ENCODE data around the gene TLE5. TPM values are rescaled to one million over a fixed set of nuclear protein-coding genes. Genes with fewer than 3 reads are reported as not detected.
"Not testable (repeated sequence)": the region's sequence is repeated elsewhere in the genome, so short reads cannot be mapped to it uniquely, and the experiment has no call there.

TLE5 gene
- total RNA-seq, 1 donor from 2014 or later: 238 TPM

DNA sequence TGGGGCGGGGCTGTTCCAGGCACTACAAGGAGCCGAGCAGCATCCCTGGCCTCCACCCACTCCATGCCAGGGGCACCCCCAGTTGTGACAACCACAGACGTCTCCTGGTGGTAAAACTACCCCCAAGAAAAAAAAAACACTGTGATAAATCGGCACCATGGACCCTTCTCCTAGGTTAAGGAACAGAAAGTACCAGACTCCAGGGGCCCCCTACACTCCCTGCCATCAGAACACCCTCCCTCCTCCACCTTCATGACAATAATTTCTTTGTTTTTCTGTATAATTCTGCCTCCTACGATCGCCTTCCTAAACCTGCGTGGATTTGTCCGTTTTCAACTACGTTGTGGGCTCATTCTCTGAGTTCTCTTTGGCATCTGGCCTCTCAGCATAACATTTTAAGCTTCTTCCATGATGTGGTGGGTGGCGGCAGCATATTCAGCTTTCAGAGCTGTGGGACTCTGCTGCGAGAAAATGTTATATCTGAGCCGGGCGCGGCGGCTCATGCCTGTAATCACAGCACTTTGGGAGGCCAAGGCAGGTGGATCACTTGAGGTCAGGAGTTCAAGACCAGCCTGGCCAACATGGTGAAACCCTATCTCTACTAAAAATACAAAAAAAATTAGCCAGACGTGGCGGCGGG, 41.9 kb downstream of the TLE5 start:
- ATAC-seq: no peak

DNA sequence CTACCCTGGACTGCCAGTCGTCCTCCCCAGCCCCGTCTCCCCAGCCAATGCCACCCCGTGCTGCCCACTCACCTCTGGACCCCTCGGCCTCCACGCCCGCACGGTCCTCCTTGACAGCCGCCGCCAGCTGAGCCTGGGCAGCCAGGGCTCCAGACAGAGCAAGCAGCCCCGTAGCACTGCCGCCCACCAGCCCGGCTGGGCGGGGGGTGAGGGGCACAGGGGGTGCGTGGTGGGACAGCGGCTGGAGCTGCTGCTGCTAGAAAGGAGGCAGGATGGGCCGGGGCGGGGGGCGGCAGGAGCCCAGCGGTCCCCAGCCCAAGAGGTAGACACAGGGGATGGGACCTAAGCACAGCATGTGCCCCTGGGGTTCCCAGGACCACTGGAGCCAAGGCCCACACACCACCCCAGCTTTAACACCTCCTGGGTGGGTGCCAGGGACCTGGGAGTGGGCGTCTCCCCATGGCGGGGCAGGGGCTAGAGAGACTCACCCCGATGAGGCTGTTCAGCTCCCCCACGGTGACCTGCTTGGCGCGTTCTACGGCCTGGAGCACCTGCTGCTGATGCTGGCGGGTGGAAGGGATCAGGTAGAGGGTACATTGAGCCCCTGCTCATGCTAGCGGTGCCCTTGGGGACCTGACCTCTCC, 43.0 kb downstream of the TLE5 start:
- peak; percentile 19 for ATAC-seq

DNA sequence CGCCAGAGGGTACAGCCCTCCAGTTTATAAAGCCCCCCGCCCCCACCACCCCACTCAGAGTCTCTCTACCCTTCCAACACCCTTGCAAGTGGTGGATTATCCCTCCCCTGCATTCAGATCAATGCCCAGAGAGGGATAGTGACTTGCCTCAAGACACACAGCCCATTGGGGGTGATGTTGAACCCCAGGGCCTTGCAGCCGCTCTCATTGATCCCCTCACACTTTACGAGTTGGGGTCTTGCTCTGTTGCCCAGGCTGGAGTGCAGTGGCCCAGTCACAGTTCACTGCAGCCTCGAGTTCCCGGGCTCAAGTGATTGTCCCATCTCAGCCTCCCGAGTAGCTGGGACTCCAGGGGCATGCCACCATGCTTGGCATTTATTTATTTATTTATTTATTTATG, 44.4 kb downstream of the TLE5 start:
- no peak for ATAC-seq

DNA sequence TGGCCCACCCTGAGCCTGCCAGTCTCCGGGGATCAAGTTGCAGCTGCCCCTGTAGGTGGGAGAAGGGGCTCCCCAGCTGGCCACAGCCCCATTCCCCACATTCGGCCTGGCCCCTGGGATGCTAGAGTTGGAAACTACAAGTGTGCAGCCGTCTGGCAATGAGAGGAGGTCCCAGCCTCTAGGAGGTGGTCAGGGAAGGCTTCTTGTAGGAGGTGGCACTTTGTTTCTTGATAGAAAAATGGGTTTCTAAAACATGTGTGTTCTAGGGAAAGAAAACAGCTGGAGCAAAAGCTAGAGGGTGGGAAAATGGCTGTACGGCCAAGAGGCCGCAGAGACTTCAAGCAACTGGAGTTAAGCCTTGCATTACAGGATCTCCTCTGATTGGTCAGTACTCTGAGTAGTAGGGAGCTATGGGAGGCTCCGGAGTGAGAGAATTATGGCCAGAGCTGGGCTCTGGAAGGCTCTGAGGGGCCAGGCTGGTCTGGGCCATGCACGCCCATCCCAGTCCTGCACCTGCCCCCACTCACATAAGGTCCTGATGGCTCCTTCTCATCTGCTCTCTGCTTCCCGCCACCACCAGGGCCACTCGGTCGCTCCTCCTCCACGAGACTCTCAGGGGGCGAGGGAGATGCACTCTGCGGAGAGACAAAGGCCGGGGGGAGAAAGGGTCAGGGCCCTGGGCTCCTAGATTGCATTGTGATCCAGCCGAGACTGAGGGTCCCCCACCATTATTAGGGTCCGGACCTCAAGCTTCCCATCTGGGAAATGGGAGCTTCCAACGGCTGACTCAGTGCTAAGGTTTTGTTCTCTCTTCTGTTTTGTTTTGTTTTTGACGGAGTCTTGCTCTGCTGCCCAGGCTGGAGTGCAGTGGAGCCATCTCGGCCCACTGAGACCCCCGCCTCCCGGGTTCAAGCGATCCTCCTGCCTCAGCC, 46.9 kb downstream of the TLE5 start:
- no peak for ATAC-seq

DNA sequence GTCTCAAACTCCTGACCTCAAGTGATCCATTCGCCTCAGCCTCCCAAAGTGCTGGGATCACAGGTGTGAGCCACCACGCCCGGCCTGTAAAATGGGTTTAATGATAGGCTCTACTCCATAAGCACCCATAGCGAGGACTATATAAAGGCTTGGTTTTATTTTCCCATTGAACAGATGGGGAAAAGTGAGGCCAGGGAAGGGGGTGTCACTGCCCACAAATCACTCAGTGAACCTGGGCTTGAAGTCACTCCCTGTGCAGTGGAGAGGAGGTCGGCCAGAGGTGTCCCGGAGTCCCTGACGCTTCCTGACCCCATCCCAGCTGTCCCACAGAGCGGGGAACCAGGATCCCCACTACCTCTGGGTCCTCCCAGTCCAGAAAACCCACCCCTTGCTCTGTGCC, 48.2 kb downstream of the TLE5 start:
- ATAC-seq: no peak

DNA sequence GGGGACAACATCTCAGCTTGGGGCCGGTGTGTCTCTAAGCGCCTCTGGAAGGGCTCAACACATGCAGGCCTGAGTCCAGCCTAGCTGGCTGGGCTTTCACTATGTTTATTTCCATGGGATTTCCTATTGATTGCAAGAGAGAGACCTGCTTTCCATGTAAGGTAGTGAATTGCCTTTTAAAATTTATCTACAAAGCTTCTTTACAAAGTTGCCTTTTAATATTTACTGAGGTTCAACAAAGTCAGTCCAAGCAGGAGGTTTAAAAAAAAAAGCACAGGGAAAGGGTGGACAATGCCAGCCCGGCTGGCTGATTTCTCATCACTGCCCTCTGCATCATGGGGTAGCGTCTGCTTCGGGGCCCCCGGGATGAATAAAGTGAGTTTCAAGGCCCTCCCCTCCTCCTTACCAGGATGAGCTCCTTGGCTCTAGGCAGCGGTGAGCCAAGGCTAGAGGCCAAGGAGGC, 49.0 kb downstream of the TLE5 start:
- ATAC-seq: peak; percentile 10

DNA sequence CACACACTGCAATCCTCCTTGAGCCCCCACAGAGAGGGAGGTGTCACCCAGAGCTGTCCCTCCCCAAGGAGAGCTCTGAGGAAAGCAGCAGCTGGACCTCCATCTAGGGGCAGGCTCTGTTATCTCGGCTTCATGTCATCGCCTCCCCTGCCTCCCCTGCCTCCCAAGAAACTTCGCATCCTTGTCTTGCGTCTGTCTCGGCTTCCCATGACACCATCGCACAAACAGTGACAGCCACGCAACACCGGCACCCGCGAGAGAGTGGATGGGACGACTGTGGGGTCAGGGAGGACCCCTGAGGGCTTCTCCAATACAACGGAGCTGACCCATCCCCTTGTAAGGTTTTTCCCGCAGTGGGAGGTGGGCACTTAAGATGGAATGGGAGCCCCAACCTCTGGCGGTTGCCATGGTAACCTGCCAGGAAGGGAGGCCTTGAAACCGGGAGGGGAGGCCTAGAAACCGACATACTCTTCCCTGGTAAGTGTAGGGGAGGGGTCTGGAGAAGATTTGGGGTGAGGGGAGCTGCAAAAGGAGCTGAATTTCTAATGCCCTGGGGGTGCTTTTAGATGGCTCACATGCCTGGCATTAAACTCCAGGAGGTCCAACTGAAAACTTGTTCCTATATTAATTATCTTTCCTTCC, 49.6 kb downstream of the TLE5 start:
- no peak for ATAC-seq

DNA sequence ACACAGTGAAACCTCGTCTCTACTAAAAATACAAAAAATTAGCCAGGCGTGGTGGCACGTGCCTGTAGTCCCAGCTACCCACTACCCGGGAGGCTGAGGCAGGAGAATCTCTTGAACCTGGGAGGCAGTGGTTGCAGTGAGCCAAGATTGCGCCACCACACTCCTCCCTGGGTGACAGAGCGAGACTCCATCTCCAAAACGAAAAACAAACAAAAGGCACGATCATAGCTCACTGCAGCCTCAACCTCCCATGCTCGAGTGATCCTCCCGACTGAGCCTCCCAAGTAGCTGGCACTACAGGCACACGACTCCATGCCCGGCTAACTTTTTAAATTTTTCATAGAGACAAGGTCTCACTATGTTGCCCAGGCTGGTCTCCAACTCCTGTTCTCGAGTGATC, 50.2 kb downstream of the TLE5 start:
- ATAC-seq: not testable (repeated sequence)

DNA sequence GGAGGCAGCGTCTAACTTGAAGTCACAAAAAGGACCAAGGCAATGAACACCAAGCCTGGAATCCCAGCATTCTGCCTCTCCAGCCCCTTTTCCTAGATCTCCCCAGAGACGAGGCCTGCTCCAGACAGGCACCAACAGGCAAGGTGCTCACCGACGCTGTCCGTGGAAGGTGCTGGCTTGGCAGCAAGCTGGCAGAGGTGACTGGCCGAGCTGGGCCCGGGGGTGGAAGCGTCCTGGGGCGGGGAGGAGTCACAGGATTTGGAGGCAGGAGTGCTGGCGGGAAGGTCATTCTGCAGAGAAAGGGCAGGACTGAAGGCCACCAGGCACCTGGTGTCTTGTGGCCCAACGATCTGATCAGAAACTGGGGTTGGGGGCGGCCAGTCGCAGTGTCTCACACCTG, 51.4 kb downstream of the TLE5 start:
- ATAC-seq: no peak

DNA sequence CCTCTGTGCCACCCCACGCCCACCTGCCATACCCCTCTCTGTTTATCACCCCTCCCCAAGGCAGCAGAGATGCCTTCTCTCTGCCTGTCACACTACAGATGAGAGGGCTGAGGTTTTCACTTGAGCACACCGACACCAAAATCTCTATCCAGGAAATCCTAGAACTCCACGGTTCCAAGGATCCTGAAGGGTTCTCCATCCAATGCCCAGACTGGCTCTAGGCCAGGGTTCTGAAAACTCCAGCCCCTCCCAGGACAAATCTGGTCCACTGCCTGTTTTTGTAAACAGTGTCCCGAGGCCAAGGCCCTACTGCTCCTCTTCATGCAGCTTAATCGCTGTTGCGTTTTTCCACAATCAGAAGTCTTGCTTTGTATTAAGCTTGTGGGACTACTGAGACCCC, 53.3 kb downstream of the TLE5 start:
- ATAC-seq: no peak

DNA sequence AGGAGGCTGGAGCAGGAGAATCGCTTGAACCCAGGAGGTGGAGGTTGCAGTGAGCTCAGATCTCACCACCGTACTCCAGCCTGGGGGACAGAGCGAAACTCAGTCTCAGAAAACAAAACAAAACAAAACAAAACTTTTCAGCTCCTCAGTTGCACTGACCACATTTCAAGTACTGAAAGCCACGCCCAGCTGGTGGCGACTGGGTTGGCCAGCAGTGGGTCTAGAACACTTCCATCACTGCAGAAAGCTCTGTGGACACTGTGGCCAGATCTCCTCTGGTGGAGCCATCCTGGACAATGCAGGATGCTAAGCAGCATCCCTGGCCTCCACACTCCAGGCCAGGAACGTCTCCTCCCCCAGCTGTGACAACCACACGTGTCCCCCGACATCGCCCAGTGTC, 54.3 kb downstream of the TLE5 start:
- no peak for ATAC-seq

DNA sequence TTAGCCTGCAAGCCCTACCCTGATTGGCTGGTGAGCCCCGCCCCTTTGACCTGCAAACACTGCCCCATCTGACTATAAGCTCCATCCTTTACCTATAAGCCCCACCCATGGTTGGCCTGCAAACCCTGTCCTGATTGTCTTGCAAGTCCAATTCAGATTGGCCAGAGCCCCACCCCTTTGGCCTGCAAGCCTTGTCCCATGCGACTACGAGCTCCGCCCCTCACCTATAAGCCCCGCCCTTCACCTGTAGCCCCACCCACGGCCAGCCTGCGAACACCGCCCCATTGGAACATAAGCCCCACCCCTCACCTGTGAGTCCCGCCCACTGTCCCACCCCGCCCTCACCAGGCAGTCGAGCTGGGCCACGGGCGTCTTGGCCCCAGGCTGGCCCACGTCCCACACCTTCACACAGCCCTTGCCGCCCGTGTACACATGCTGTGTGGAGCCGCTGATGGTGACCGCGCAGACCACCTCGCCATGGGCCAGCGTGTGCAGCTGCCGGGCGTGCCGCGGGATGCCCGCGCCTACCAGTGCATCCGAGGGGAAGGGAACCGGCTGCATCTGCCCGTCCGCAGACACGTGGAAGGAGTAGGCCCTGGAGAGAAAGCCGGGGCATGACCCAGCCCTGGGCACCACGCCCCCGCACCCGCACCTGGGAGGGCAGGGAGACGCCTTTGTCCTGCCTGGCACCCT, 56.1 kb downstream of the TLE5 start:
- ATAC-seq: peak; percentile 35

DNA sequence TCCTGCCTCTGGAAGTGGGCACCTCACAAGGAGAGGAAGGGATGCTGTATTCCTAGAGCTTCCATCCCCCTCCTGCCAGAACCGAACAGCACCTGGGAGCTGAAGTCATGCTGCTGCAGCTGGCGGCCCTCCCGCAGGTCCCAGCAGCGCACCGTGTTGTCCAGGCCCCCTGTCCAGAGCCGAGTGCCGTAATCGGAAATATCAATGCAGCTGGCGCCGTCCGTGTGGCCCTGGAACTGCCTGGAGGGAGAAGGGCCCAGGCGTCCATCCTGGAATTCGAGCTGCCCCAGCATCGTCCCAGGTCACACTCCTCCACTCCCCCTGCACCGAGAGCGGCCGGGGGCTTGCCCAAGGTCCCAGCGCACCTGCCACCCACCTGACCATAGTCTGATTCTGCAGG, 57.0 kb downstream of the TLE5 start:
- no peak for ATAC-seq

DNA sequence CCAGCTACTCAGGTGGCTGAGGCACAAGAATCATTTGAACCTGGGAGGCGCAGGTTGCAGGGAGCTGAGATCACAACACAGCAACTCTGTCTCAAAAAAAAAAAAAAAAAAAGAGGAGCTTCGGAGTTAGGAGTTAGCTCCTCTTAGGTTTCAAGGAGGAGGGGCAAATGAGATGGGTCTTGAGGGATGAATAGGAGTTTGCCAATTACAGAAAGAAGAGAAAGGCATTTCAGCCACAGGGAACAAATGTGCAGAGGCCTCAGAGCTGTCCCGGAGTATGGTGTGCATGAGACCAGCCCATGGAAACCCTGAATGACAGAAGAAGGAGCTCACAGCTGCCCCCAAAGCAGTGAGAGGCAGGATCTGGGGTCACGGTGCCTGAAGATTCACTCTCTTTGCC, 57.8 kb downstream of the TLE5 start:
- ATAC-seq: no peak

DNA sequence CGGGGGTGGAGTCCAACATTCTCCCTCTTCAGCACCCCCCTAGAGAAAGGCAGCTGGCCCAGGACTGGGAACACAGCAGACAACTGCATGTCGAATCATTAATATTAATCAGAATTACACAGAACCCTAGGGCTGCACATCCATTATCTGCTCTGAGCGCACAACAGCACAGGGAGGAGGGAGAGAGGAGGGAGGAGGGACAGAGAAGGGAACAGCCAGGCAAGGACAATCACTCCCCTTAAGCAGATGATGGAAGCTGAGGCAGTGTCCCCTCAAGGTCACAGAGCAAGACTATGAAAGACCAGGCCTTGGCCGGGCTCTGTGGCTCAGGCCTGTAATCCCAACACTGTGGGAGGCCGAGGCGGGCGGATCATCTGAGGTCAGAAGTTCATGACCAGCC, 59.2 kb downstream of the TLE5 start:
- ATAC-seq: no peak

Other genes with a start within 250 kb of the TLE5 start
- 2.7 TPM for gene ZNF554, start 242.6 kb downstream of the TLE5 start, total RNA-seq
- 1.7 TPM for gene ZNF555, start 221.0 kb downstream of the TLE5 start, total RNA-seq
- 0.60 TPM for gene ZNF556, start 195.2 kb downstream of the TLE5 start, total RNA-seq
- gene ZNF57, start 161.6 kb downstream of the TLE5 start, total RNA-seq: 4.7 TPM
- 2.4 TPM for gene ZNF77, start 117.5 kb downstream of the TLE5 start, total RNA-seq
- gene TLE6, start 84.9 kb downstream of the TLE5 start, total RNA-seq: 0.40 TPM
- gene TLE2, start 33.2 kb downstream of the TLE5 start, total RNA-seq: 6.3 TPM
- 24.2 TPM for gene GNA11, start 31.9 kb upstream of the TLE5 start, total RNA-seq
- gene GNA15, start 73.5 kb upstream of the TLE5 start, total RNA-seq: 105 TPM
- 1.1 TPM for gene S1PR4, start 116.3 kb upstream of the TLE5 start, total RNA-seq
- 37.5 TPM for gene NCLN, start 123.4 kb upstream of the TLE5 start, total RNA-seq
- gene CELF5, start 162.2 kb upstream of the TLE5 start, total RNA-seq: not detected